GM21576 (cell line): ENCODE results near the gene SYNCRIP.
"Not testable (repeated sequence)": the region's sequence is repeated elsewhere in the genome, so short reads cannot be mapped to it uniquely, and the experiment has no call there.

Experiments
- ATAC-seq: cut with Tn5 transposase; IDR thresholded peaks from one replicate; pipeline ENCODE4 v1.9.1; 2021; ENCODE audit warnings: mild to moderate bottlenecking, moderate library complexity; ENCODE audit not compliant: unreplicated experiment

The SYNCRIP gene

DNA sequence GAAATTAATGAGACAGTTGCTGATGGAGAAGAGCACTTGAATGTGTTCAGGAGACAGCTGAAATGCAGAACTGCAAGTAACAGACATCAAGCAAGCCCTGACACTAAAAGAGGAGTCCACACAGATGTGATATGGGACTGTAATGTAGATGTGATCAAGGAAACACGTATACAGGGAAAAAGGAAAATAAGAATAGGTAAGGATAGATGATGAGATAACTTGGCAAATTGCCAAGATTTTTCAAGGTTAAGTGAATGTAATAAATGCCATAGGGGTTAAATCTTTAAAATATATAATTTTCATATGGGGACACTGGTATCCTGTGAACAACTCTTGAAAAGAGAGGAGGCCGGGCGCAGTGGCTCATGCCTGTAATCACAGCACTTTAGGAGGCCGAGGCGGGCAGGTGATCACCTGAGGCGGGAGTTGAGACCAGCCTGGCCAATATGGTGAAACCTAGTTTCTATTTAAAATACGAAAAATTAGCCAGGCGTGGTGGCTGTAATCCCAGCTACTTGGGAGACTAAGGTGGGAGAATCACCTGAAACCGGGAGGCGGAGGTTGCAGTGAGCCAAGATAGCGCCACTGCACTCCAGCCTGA lies 41.9 kb downstream of the SYNCRIP start:
- ATAC-seq, result no peak

DNA sequence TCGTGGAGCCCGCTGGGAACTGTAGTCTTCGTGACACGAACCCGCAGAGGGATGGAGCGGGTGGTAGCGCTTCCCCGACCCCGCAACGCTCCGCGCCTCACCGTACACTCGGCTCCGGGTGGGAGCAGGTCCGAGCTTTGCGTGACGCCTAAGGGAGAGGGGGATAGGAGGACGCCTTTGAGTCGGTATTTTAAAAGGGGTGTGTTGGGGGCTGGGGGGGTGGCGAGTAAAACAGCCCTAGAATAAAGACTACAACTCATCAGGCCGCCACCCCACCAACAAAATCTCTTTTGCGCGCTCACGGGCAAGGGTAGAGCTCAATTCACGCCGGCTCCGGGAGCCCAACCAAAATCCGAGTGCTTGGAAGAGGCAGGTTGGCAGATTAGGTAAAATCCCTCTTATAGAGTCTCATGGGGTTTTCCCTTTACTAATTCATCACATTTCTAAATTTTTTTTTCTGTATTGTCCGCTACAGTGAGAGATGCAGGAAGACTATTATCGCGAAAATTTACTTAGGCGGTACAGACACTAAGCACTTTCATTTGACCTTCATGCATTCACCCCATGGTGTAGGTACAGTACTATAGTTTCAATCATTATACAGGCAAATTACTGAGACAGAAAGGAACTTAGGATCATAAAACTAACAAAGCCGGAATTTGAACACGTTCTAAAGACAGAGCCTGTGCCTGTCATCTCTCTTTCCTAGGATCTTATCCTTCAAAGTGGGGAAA lies 48.3 kb downstream of the SYNCRIP start:
- ATAC-seq, result peak; percentile 8

DNA sequence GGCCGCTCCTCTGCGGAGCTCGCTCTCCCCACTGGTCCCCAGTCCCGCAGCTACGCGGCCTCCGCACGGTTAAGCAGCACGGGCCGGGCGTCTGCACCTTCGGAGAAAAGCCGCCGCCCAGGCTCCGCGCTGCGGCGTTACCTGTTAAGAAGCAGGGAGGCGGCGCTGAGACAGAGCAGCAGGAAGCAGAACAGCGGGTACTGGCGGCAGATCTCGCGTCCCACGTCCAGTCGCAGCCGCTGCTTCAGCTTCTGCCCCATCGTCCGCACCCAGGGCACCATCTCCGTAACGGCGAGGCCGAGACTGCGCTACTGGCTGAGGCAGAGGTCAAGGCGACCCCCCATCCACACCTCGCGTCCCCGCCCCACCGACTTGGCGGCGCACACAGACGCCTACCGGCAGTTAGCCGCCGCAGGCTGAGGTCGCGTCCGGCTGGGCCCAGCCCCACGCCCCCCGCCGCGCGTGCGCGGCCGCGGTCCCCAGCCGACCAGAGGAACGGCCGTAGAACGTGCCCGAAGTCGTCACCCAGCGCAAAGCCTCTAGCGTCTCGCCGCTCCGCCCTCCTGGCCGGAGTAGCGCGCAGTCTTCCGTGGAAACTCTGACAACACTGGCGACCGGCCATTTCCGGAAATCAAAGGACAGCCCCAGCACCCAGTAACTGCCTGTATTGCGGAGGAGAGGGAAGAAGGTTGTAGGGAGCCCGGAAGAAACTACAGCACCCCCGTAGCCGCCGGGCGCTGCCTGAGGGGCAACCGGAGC lies 49.1 kb downstream of the SYNCRIP start, which contains the start of gene SNX14:
Gene SNX14 (minus strand): TSS at position 421 of the 759 bp plus-strand sequence. CDS start 140 bp downstream, at position 281.
- peak; percentile 86 for ATAC-seq

DNA sequence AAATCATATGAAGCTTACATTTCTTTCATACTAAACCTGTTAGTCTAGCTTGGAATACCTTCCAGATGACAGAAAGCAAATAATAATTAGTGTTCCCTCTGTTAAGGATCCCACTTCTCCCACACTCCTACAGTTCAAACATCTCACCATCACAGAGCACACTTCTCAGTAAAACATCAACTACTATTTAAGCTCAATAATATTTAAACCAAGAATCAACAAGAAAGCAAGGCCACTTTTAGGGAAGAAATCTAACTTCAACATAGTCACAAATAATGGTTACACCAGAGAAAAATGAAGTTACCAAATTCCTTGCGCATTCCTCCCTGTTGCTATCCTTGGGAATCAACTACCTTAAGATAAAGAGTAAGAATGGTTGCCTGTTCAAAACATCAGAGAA lies 50.7 kb downstream of the SYNCRIP start:
- no peak for ATAC-seq

DNA sequence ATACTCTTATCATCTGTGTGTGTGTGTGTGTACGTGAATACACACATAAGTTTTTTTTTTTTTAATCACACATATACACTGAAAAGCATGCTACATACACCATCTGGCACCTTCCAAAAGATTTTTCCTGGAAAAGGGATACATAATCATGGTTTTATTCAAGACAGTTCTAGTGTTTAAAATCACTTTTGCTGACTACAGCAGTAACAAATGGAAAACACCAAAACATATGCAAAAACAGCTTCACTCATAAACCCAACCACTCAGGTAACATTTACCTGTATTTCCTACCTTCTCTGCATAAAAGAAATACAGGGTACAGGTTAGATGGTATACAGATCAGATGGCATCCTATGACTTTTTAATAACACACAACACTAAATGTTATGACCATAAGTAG lies 51.5 kb downstream of the SYNCRIP start:
- ATAC-seq, result no peak

DNA sequence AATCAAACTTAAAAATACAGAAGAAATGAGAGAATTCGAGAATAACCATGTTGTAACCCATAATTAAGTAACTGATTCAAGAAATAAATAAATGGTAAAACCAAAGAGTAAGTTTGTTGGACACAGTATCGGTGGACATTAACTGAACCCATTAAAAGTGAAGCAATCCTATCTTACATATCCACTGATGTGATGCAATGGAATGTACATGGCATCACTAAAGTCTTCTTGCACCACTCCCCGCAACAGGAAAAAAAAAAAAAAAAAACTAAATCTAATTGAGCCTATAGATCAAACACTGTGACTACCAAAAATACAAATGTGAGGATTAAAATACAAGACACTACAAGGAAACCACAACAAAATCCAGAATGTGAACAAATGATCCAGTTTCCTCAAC lies 56.9 kb downstream of the SYNCRIP start:
- ATAC-seq, result no peak

DNA sequence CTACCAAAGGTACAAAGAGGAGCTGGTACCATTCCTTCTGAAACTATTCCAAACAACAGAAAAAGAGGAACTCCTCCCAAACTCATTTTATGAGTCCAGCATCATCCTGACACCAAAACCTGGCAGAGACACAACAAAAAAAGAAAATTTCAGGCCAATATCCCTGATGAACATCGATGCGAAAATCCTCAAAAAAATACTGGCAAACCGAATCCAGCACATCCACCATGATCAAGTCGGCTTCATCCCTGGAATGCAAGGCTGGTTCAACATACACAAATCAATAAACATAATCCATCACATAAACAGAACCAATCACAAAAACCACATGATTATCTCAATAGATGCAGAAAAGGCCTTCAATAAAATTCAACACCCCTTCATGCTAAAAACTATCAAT lies 59.9 kb downstream of the SYNCRIP start:
- not testable (repeated sequence) for ATAC-seq

DNA sequence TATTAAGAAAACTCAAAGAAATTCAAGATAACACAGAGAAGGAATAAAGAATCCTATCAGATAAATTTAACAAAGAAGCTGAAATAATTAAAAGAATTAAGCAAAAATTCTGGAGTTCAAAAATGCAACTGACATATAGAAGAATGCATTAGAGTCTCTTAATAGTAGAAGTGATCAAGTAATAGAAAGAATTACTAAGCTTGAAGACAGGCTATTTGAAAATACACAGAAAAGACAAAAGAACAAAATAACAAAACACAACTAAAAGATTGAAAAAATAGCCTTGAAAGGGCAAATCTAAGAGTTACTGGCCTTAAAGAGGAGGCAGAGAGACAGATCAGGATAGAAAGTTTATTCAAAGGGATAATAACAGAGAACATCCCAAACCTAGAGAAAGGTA lies 61.1 kb downstream of the SYNCRIP start:
- ATAC-seq, result no peak

DNA sequence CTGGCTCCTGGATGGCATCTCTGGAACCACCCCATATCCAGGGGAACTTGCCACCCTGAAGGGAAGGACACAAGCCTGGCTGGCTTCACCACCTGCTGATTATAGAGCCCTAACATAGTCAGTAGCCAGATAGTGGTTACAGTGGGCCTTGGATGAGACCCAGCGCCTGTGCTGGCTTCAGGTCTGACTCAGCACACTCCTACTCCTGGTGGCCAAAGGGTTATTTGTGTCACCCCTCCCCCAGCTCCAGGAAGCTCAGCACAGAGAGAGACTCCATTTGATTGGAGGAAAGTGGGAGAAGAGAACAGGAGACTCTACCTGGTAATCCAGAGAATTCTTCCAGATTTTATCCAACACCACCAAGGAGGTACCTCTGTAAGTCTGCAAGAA lies 61.8 kb downstream of the SYNCRIP start:
- no peak for ATAC-seq

DNA sequence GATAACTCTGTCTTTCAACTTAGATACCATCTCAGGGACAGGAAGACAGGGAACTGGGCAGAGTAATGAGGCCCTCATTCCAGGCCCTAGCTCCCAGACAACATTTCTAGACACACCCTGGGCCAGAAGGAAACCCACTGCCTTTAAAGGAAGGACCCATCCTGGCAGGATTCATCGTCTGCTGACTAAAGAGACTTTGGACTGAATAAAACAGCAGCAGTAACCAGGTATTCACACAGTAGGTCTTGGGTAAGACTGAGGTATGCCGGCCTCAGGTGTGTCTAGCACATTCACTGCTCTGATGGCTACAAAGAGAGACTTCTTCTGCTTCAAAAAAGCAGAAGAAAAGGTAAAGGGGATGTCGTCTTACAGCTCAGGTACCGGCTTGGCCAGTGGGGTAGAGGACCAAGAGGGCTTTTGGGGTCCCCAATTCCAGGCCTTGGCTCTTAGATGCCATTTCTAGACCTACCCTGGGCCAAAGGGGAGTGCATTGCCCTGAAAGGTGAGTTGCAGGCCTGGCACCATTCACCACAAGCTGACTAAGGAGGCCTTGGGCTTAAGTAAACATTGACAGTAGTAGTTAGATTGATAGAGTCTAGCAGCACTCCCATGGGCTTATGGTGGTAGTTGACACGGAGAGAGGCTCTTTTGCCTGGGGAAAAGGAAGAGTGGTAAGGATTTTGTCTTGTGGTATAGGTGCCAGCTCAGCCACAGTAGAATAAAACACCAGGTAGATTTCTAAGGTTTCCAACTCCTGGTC lies 62.4 kb downstream of the SYNCRIP start:
- no peak for ATAC-seq

DNA sequence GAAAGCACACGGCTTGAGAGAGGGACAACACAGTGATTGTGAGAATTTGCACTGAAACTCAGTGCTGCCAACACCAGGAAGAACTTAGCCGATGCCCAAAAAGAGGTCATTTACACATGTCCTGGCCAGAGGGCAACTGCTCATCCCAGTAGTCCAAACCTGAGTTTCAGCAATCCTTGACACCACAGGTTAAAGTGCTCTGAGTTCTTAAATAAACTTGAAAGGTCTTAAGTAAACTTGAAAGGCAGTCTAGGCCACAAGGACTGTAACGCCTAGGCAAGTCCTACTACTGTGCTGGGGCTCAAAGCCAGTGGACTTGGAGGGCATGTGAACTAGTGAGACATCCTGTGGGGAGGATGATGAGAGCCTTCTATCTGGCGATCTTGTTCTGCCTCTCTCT lies 63.1 kb downstream of the SYNCRIP start:
- ATAC-seq, result no peak

DNA sequence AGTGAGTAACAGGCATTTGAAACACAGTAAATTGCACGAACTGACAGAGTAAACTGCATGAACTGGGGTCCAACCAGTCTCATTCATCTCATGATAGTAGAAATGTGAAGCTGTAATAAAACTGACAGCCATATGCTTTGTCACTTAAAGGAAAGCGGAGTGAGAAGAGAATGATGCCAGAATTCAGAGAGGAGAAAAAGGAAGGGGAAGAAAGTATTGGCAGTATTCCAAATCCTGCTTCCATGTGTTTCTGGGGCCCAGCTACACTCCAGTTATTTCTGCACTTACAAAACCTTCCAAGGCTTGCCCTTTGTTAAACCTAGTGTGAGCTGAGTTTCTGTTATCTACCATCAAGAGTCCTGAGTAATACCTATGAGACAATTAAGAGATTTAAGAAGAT lies 66.2 kb downstream of the SYNCRIP start:
- no peak for ATAC-seq

DNA sequence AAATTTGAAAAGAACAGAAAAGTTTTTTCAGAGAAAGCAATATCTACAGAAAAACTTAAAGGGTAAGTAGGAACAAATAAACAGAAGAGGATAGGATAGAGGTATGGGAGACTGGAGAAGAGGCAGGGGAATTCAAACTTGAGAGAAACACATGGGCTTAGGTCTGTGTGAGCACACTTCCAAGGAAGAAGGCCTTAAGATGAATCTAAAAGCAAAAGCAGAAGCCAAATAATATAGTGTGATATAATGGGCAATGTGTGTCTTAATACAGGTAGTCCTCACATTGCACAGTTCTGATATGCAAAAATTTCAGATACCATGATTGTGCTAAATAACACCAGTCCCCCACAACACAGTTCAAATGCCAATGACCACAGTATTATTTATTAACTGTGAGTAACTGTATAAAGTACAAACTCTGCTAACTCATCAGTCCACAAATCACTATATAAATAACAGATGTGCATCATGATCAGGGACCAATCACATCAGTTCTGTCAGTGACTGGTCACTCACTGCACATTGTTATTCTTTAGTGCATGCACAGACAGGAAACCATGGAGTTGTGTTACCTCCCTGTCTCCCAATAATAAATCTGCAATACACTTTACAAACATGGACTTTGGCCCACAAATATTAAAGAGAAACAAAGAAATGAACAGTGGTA lies 67.6 kb downstream of the SYNCRIP start:
- no peak for ATAC-seq

DNA sequence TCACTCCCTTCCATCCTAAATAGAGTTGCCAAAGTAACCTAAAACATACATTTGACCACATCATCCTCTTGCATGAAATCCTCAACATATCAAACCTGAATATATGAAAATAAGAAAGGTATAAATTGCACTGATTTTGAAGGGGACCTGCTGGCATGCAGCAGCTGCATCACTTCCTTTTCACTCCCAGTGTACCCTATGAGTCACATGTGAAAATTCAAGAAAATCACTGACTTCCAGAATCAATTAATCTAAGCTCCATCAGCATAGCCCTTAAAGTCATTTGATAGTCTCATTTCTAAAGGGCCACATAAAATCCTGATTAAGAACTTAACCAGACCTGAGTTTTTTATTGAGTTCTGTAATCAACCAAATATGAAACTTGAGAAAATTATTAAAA lies 73.4 kb downstream of the SYNCRIP start:
- ATAC-seq, result no peak

DNA sequence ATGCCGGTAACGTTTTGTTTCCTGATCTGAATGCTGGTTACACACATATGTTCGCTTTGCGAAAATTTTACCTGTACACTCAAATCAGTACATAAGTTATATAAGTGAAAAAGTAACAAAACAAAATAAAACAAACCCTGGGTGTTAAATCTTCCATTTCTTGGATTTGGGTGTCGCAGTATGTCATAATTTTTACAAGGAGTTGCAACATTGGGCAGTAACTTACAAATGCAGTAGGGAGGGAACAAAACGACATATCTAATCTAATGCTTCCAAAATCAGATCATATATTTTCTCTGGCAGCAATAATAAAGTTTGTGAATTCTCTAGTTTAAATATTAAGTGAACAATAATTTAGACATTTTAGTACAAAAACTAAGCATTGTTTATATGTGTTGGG lies 74.3 kb downstream of the SYNCRIP start:
- ATAC-seq, result no peak

DNA sequence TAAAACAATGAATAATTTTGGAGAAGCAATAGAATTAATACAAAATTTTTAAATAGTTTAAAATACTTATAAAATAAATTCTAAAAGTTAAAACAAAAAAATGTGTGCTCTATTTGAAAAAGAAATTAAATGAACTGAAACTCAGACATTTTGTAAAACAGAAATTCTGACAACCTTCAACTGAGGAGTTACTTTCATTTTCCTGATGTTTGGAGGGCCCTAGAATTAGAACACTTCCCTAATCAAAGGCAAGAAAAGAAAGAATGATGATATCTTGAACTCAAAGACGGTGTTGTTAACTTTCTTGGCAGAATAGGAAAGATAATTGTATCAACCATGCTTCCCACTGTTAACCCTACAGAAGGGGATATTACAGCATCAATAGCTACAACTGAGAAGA lies 77.0 kb downstream of the SYNCRIP start:
- ATAC-seq, result no peak

DNA sequence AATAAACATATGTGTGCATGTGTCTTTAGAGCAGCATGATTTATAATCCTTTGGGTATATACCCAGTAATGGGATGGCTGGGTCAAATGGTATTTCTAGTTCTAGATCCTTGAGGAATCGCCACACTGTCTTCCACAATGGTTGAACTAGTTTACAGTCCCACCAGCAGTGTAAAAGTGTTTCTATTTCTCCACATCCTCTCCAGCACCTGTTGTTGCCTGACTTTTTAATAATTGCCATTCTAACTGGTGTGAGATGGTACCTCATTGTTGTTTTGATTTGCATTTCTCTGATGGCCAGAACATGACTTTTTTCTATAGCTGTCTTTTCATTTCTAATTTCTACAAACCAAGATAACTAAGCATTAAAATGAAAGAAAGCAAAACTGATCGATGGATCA lies 78.5 kb downstream of the SYNCRIP start:
- ATAC-seq, result not testable (repeated sequence)
